GM12891 (cell line): ENCODE results near the gene TMEM186.

Experiments used
- DNase-seq: peaks from one replicate; pipeline ENCODE4 v3.0.0; 2011; ENCODE audit warnings: low spot score; ENCODE audit not compliant: insufficient read length
- FAIRE-seq: peaks from 2 replicates; lab custom pipeline; 2011; peaks lifted over from hg19 to GRCh38; lab: Jason Lieb, UNC
- PAX5 ChIP-seq: IDR thresholded peaks from 2 replicates; pipeline ENCODE4 v1.6.1; 2011; ENCODE audit warnings: low read length, moderate library complexity, mild to moderate bottlenecking; ENCODE audit not compliant: insufficient read depth, severe bottlenecking
- POLR2A ChIP-seq: IDR thresholded peaks from 2 replicates; pipeline ENCODE4 v1.6.1; 2011; ENCODE audit warnings: low read depth, low read length, control low read depth
- POLR2AphosphoS5 ChIP-seq: IDR thresholded peaks from 2 replicates; pipeline ENCODE4 v1.6.1; 2011; ENCODE audit warnings: low read depth, low read length, control low read depth
- POU2F2 ChIP-seq: IDR thresholded peaks from 2 replicates; pipeline ENCODE4 v1.6.1; 2011; ENCODE audit warnings: low read depth, mild to moderate bottlenecking, control low read depth, low read length, moderate library complexity
- SPI1 ChIP-seq: IDR thresholded peaks from 2 replicates; pipeline ENCODE4 v1.6.1; 2011; ENCODE audit warnings: low read depth, low read length, control low read depth
- TAF1 ChIP-seq: IDR thresholded peaks from 2 replicates; pipeline ENCODE4 v1.6.1; 2011; ENCODE audit warnings: low read depth, low read length, control low read depth

TMEM186 gene

GRCh38 chr16:8831450-8831849, 34.0 kb upstream of the TMEM186 start:
- TF ChIP-seq POLR2A (0 out of 2 replicates have a peak, but pooled peaks have one; percentile 39), TAF1 (no peak)
- DNase-seq (no peak), FAIRE-seq (no peak)

GRCh38 chr16:8828541-8829165, 31.2 kb upstream of the TMEM186 start:
- DNase-seq (no peak), FAIRE-seq (no peak)
- TF ChIP-seq SPI1 (no peak), POLR2AphosphoS5 (peak; percentile 17; the same call in 1 of the 2 replicates), POU2F2 (no peak)

- FAIRE-seq = no peak
- DNase-seq = no peak
- no peak for TF ChIP-seq POU2F2
- TF ChIP-seq POLR2AphosphoS5 = no peak
- TF ChIP-seq POLR2A = no peak
- no peak for TF ChIP-seq SPI1
- TF ChIP-seq TAF1 = no peak
- TF ChIP-seq PAX5 = no peak
Observed at GRCh38 chr16:8826278-8826879, 28.9 kb upstream of the TMEM186 start.

- DNase-seq (no peak), FAIRE-seq (no peak)
- TF ChIP-seq POU2F2 = no peak
- TF ChIP-seq POLR2AphosphoS5 = no peak
- TF ChIP-seq SPI1 = peak; percentile 63
Observed at GRCh38 chr16:8822403-8822802, 25.0 kb upstream of the TMEM186 start.

- no peak for DNase-seq
- no peak for TF ChIP-seq TAF1
- no peak for TF ChIP-seq POLR2AphosphoS5
- no peak for TF ChIP-seq PAX5
- no peak for TF ChIP-seq SPI1
- no peak for TF ChIP-seq POU2F2
- no peak; the same call in 1 of the 2 replicates for TF ChIP-seq POLR2A
- FAIRE-seq = no peak
Observed at GRCh38 chr16:8819411-8820034, 22.1 kb upstream of the TMEM186 start.

- FAIRE-seq = peak; percentile 92
- DNase-seq = no peak
Observed at GRCh38 chr16:8818504-8819270, 21.2 kb upstream of the TMEM186 start.

GRCh38 chr16:8816967-8817655, 19.7 kb upstream of the TMEM186 start:
- no peak for DNase-seq

More at GRCh38 chr16:8818504-8819270, 21.2 kb upstream of the TMEM186 start:
- TF ChIP-seq TAF1 (no peak), POU2F2 (peak; percentile 72; the same call in 1 of the 2 replicates), POLR2A (peak; percentile 43), SPI1 (peak; percentile 54)

GRCh38 chr16:8814095-8814806, 16.8 kb upstream of the TMEM186 start:
- no peak for DNase-seq
- TF ChIP-seq TAF1 (no peak), SPI1 (no peak), PAX5 (no peak), POLR2A (no peak), POU2F2 (no peak), POLR2AphosphoS5 (no peak)
- FAIRE-seq = no peak

More at GRCh38 chr16:8816967-8817655, 19.7 kb upstream of the TMEM186 start:
- FAIRE-seq = peak; percentile 35
- TF ChIP-seq POLR2A = peak; percentile 33; the same call in 1 of the 2 replicates
- TF ChIP-seq POU2F2 = no peak

- TF ChIP-seq POLR2AphosphoS5 = no peak
- no peak for FAIRE-seq
Observed at GRCh38 chr16:8812162-8812843, 14.9 kb upstream of the TMEM186 start.

More at GRCh38 chr16:8812162-8812843, 14.9 kb upstream of the TMEM186 start:
- no peak for DNase-seq
